ENCODE measurements around the gene INMT. TPM values are rescaled to one million over a fixed set of nuclear protein-coding genes. Genes with fewer than 3 reads are reported as not detected.
A peak's percentile ranks its signal among the peaks of the same experiment; 100 is the strongest.

Gene INMT
- total RNA-seq, 1 donor from 2014 or later: 0.26 TPM

GRCh38 chr7:30728591-30729100, 23.3 kb upstream of the INMT start:
- no peak for DNase-seq (ENCODE audit: low read depth)
- H3K4me3 ChIP-seq (ENCODE audit: low read depth, low read length): no peak overlapping the region
- no peak for FAIRE-seq
- peaks cover 3% of the 10 kb centered on the region for H3K27me3 ChIP-seq (ENCODE audit: control insufficient read depth, insufficient read depth, low read length)
- no peaks in the 10 kb centered on the region for H3K36me3 ChIP-seq (ENCODE audit: control insufficient read depth, insufficient read depth, low read length)
- no peak for TF ChIP-seq CTCF (IDR thresholded peaks at IDR 0.05; ENCODE audit: insufficient read depth, low read length, severe bottlenecking)

- no peak for TF ChIP-seq CTCF (IDR thresholded peaks at IDR 0.05; ENCODE audit: insufficient read depth, low read length, severe bottlenecking)
- H3K36me3 ChIP-seq (ENCODE audit: control insufficient read depth, insufficient read depth, low read length): no peaks in the 10 kb centered on the region
- FAIRE-seq: peak; percentile 72
- DNase-seq (ENCODE audit: low read depth): no peak
- H3K4me3 ChIP-seq (ENCODE audit: low read depth, low read length): no peak overlapping the region
- peaks cover 2% of the 10 kb centered on the region for H3K27me3 ChIP-seq (ENCODE audit: control insufficient read depth, insufficient read depth, low read length)
Measured at GRCh38 chr7:30729642-30730041, 22.3 kb upstream of the INMT start.

- no peak for TF ChIP-seq CTCF (IDR thresholded peaks at IDR 0.05; ENCODE audit: insufficient read depth, low read length, severe bottlenecking)
- Histone ChIP-seq H3K27me3 (ENCODE audit: control insufficient read depth, insufficient read depth, low read length) (peaks cover 2% of the 10 kb centered on the region), H3K4me3 (ENCODE audit: low read depth, low read length) (no peak overlapping the region), H3K36me3 (ENCODE audit: control insufficient read depth, insufficient read depth, low read length) (no peaks in the 10 kb centered on the region)
- FAIRE-seq (no peak), DNase-seq (ENCODE audit: low read depth) (no peak)
Measured at GRCh38 chr7:30730097-30730496, 21.8 kb upstream of the INMT start.

GRCh38 chr7:30730996-30731395, 20.9 kb upstream of the INMT start:
- no peak for FAIRE-seq
- peaks cover 2% of the 10 kb centered on the region for H3K27me3 ChIP-seq (ENCODE audit: control insufficient read depth, insufficient read depth, low read length)

GRCh38 chr7:30731581-30731980, 20.4 kb upstream of the INMT start:
- DNase-seq (ENCODE audit: low read depth) (no peak), FAIRE-seq (no peak)
- Histone ChIP-seq H3K4me3 (ENCODE audit: low read depth, low read length) (no peak overlapping the region), H3K36me3 (ENCODE audit: control insufficient read depth, insufficient read depth, low read length) (no peaks in the 10 kb centered on the region), H3K27me3 (ENCODE audit: control insufficient read depth, insufficient read depth, low read length) (peaks cover 2% of the 10 kb centered on the region)
- no peak for TF ChIP-seq CTCF (IDR thresholded peaks at IDR 0.05; ENCODE audit: insufficient read depth, low read length, severe bottlenecking)

More at GRCh38 chr7:30730996-30731395, 20.9 kb upstream of the INMT start:
- no peak for DNase-seq (ENCODE audit: low read depth)
- no peaks in the 10 kb centered on the region for H3K36me3 ChIP-seq (ENCODE audit: control insufficient read depth, insufficient read depth, low read length)
- TF ChIP-seq CTCF (IDR thresholded peaks at IDR 0.05; ENCODE audit: insufficient read depth, low read length, severe bottlenecking): no peak
- no peak overlapping the region for H3K4me3 ChIP-seq (ENCODE audit: low read depth, low read length)

GRCh38 chr7:30732606-30733005, 19.3 kb upstream of the INMT start:
- DNase-seq (ENCODE audit: low read depth) (no peak), FAIRE-seq (no peak)
- TF ChIP-seq CTCF (IDR thresholded peaks at IDR 0.05; ENCODE audit: insufficient read depth, low read length, severe bottlenecking): no peak
- H3K27me3 ChIP-seq (ENCODE audit: control insufficient read depth, insufficient read depth, low read length): peaks cover 2% of the 10 kb centered on the region
- no peak overlapping the region for H3K4me3 ChIP-seq (ENCODE audit: low read depth, low read length)
- no peaks in the 10 kb centered on the region for H3K36me3 ChIP-seq (ENCODE audit: control insufficient read depth, insufficient read depth, low read length)

Data from bronchial epithelial cell (primary cell).